ENCODE data around the gene SRA1.
A peak's percentile ranks its signal among the peaks of the same experiment; 100 is the strongest.
"Not testable (repeated sequence)": the region's sequence is repeated elsewhere in the genome, so short reads cannot be mapped to it uniquely, and the experiment has no call there.

SRA1 gene

DNA sequence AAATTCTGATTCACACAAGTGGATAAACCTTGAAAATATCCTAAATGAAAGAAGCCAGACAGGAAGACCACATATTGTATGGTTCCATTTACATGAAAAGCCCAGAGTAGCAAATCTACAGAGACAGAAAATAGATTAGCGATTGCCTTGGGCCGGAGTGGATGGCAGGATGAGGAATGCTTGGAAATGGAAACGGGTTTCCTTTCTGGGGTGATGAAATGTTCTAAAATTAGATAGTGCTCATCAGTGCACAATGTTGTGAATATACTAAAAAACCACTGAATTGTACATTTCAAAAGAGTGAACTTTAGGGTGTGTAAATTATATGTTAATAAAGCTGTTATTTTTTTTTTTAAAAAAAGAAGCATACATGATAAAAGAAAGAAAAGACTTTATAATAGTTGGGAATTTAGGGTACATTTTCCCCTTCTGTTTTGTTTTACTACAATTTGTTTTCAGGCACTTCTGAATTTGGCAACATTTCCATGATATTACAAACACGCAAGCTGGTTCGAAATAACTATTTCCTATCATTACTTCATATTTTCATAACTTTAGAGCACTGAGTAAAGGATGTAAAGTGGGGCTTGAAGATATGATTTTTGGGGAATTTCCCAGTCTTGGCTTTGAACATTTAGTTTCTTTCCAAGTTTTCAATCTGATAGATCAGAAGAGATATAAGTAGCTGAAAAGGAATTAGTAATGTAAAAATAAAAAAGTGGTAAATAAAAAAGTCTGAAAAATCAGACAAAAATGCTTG, 31.2 kb upstream of the SRA1 start:
- H3K36me3 Mint-ChIP-seq (ENCODE audit: low read depth), result no peaks in the 10 kb centered on the region
- no peak overlapping the region for H3K4me3 Mint-ChIP-seq
- H3K9me3 Mint-ChIP-seq, result no peaks in the 10 kb centered on the region
- peaks cover 4% of the 10 kb centered on the region for H3K27me3 Mint-ChIP-seq
- no peaks in the 10 kb centered on the region for H3K4me1 Mint-ChIP-seq (ENCODE audit: low read depth)
- no peak for DNase-seq
- no peak overlapping the region for H3K27ac Mint-ChIP-seq

DNA sequence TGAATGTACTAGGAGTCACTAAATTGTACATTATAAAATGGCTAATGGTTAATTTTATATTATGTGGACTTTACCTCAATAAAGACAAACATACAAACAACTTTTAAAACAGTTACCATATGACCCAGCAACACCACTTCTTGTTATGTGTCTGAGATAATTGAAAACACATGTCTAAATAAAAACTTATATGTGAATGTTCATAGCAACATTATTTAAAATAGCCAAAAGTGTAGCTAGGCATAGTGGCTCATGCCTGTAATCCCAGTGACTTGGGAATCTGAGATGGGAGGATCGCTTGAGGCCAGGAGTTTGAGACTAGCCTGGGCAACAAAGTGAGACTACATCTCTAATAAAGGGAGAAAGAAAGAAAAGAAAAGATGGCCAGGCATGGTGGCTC, 30.2 kb upstream of the SRA1 start:
- no peak overlapping the region for H3K4me3 Mint-ChIP-seq
- no peaks in the 10 kb centered on the region for H3K4me1 Mint-ChIP-seq (ENCODE audit: low read depth)
- no peaks in the 10 kb centered on the region for H3K36me3 Mint-ChIP-seq (ENCODE audit: low read depth)
- peaks cover 2% of the 10 kb centered on the region for H3K9me3 Mint-ChIP-seq
- DNase-seq, result no peak
- peaks cover 3% of the 10 kb centered on the region for H3K27me3 Mint-ChIP-seq
- no peak overlapping the region for H3K27ac Mint-ChIP-seq

DNA sequence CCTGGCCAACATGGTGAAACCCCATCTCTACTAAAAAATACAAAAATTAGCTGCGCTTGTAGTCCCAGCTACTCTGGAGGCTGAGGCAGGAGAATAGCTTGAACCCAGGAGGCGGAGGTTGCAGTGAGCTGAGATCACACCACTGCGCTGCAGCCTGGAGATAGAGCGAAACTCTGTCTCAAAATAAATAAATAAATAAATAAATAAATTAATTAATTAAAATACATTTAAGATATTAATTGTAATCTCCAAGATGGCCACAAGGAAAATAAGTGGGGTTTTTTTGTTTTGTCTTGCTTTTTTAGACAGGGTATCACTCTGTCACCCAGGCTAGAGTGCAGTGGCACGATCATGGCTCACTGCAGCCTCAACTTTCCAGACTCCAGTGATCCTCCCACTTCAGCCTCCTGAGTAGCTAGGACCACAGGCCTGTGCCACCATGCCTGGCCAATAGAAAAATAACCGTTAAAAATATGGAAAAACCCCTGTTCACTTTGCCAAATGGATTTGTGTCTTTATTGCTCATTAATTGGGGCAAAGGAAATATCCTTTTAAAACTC, 22.0 kb upstream of the SRA1 start:
- not testable (repeated sequence) for H3K4me1 Mint-ChIP-seq (ENCODE audit: low read depth); DNase-seq; H3K9me3 Mint-ChIP-seq; H3K27ac Mint-ChIP-seq; H3K36me3 Mint-ChIP-seq (ENCODE audit: low read depth); H3K27me3 Mint-ChIP-seq; H3K4me3 Mint-ChIP-seq

DNA sequence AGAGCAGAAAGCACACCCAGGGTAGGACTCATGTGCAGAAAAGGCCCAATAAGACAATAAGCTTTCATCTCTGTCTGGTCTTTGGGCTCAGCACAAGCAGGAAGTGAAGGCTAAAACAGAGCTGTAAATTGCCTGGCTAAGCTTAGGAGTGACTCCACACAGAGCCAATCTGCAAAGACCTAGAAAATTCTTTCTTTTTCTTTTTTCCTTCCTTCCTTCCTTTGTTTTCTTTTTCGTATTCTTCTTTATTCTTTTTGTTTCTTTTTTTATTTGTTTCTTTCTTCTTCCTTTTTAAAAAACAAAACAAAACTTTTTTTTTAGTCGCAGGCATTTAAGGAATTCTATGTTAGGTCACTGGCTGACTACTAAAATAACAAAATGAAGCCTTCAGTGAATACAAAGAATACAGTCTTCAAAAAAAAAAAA, 19.5 kb upstream of the SRA1 start:
- Mint-ChIP-seq H3K36me3 (ENCODE audit: low read depth) (no peaks in the 10 kb centered on the region), H3K4me3 (no peak overlapping the region), H3K27ac (no peak overlapping the region), H3K27me3 (peaks cover 2% of the 10 kb centered on the region), H3K4me1 (ENCODE audit: low read depth) (peaks cover 4% of the 10 kb centered on the region), H3K9me3 (no peaks in the 10 kb centered on the region)
- no peak for DNase-seq

DNA sequence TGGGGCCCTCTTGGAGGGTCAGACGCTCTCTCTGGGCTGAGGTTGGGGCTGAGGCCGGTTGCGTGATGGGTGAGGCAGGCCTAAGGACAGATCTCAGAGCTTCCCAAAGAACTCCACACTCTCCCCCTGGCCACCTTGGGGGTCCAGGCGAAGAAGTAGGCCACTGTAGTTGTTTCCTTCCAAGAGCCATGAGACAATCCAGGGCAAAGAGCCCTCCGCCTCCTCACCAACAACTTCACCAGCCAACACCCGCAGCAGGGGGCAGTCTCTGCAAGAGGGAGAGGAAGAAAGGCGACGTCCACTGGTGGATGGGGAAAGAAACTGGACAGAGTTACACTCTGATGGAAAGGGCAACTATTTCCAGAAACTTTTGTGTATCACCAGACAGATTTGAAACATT, 18.0 kb upstream of the SRA1 start:
- Mint-ChIP-seq H3K4me3 (no peak overlapping the region), H3K27ac (no peak overlapping the region), H3K27me3 (no peaks in the 10 kb centered on the region), H3K36me3 (ENCODE audit: low read depth) (peaks cover 9% of the 10 kb centered on the region), H3K4me1 (ENCODE audit: low read depth) (peaks cover 5% of the 10 kb centered on the region), H3K9me3 (no peaks in the 10 kb centered on the region)
- no peak for DNase-seq

DNA sequence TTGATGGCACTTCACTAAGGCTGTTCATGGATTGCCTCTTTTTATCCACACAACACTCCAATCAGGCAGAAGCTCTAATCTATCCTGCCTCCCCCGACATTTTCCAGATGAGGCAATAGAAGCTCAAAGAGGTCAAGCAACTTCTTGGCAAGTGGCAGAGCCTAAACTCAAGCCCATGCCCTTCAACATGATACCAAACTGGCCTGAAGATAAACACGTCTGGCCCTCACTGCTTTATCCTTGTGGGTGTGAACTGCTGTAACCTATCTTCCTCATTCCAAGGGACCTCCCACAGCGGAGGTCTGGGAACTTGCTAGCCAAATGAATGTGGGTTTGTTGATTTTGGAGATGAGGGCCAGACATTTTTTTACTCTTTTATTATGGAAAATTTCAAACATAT, 16.9 kb upstream of the SRA1 start:
- no peak overlapping the region for H3K4me3 Mint-ChIP-seq
- peak overlapping the region; percentile 33 for H3K27ac Mint-ChIP-seq
- no peaks in the 10 kb centered on the region for H3K27me3 Mint-ChIP-seq

DNA sequence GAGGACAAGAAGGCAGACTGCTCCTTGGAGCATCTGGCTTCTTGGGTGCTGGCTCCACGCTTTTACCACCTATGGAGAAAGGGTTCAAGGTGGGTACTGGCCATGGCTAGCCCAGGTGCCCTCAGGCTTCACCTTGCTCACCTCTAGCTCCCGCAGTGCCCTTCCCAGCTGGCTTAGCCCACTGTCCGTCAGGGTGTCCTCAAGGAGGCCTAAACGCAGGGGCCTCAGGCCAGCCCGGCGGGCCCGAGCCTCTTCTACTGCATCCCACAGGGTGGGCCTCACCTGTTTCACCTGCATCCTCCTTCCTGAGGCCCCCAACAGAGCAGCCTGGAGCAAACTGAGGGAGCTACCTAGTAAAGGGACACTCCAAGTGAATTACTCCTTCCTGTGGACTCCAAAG, 16.4 kb upstream of the SRA1 start:
- Mint-ChIP-seq H3K4me3 (no peak overlapping the region), H3K27ac (no peak overlapping the region), H3K27me3 (no peaks in the 10 kb centered on the region), H3K9me3 (no peaks in the 10 kb centered on the region), H3K36me3 (ENCODE audit: low read depth) (peaks cover 21% of the 10 kb centered on the region), H3K4me1 (ENCODE audit: low read depth) (peaks cover 21% of the 10 kb centered on the region)
- no peak for DNase-seq

More for the DNA sequence above, 16.9 kb upstream of the SRA1 start:
- Mint-ChIP-seq H3K36me3 (ENCODE audit: low read depth) (peaks cover 16% of the 10 kb centered on the region), H3K4me1 (ENCODE audit: low read depth) (peaks cover 16% of the 10 kb centered on the region), H3K9me3 (no peaks in the 10 kb centered on the region)
- no peak for DNase-seq

DNA sequence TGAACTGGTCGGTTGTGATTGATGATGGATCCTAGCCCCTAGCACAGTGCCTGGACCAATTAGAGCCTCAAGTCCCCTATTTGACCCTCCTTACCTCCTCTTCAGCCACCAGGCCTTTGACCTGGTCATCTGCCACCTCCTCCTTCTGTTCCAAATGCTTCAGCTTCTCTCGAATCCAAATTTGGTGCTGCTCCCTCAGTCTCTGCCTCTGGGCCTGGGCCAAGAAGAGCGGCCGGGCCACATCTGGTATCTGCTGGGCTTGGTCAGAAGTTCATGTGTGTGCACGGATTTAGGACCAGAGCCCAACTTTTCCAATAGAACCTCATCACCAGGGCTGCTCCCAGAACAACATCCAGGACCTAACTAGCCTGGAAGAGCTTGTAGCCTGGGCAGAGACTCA, 13.8 kb upstream of the SRA1 start:
- H3K27ac Mint-ChIP-seq, result no peak overlapping the region

DNA sequence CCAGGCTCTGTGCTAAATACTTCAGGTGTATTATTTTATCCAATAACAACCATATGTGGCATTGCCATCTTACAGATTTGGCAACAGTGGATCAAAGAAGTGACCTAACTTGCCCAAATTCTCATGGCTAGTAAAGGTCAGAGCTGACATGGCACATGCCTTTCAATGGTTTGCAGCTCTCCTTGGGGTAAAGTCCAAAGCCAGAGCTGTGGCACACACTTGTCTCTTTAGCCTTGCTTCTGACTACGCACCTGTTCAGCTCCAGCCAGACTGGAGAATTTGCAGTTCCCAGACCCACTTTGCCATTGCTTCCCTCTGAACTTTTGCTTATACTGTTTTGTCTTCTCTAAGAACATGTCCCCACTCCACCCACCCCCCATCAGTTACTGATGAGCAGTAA, 13.2 kb upstream of the SRA1 start:
- Mint-ChIP-seq H3K36me3 (ENCODE audit: low read depth) (peaks cover 50% of the 10 kb centered on the region), H3K4me3 (no peak overlapping the region), H3K27ac (peak overlapping the region; percentile 94), H3K4me1 (ENCODE audit: low read depth) (peaks cover 47% of the 10 kb centered on the region), H3K27me3 (no peaks in the 10 kb centered on the region), H3K9me3 (no peaks in the 10 kb centered on the region)
- DNase-seq, result no peak

More for the DNA sequence above, 13.8 kb upstream of the SRA1 start:
- Mint-ChIP-seq H3K27me3 (no peaks in the 10 kb centered on the region), H3K36me3 (ENCODE audit: low read depth) (peaks cover 45% of the 10 kb centered on the region), H3K4me3 (no peak overlapping the region), H3K9me3 (no peaks in the 10 kb centered on the region), H3K4me1 (ENCODE audit: low read depth) (peaks cover 43% of the 10 kb centered on the region)
- DNase-seq, result no peak

DNA sequence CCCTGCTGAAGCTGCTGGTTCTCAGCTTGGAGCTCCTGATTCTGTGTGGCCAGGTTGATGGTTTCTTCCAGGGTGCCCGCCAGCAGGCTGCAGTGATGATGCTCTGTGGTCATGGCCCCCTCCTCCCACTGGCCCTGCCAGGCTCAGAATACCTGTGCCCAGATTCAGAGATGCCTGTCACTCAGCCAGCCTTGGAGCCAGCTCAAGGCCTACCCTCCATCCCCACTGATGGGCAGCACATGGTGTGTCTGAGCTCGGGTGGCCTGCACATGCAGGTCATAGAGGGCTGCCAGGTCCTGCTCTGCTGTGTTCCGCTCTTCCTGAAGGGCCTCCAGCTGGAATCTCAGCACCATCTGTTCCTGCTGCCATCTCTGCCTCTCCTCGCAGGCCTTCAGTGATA, 12.8 kb upstream of the SRA1 start:
- H3K4me3 Mint-ChIP-seq, result no peak overlapping the region
- no peaks in the 10 kb centered on the region for H3K27me3 Mint-ChIP-seq
- H3K9me3 Mint-ChIP-seq, result no peaks in the 10 kb centered on the region

DNA sequence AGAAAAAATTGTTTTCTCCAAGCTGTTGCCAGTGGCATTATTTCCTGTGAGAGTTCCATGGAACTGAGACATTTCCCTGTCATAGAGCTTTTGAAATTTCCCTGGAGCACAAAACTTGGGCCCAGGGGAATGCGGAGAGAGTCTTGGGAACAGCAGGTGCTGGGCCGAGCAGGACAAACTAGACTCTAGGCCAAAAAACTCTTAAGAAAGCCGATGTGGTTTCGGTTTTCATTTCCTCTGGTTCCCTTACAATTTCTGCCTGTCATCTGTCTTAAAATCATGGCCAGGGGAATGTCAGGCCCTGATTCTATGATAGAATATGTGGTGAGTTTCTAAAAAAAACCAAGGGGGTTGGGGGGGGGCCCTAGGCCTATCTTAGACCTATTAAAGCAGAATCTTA, 11.9 kb upstream of the SRA1 start:
- Mint-ChIP-seq H3K27me3 (no peaks in the 10 kb centered on the region), H3K4me1 (ENCODE audit: low read depth) (peaks cover 49% of the 10 kb centered on the region)
- no peak for DNase-seq

More for the DNA sequence above, 12.8 kb upstream of the SRA1 start:
- Mint-ChIP-seq H3K4me1 (ENCODE audit: low read depth) (peaks cover 49% of the 10 kb centered on the region), H3K36me3 (ENCODE audit: low read depth) (peaks cover 54% of the 10 kb centered on the region), H3K27ac (peak overlapping the region; percentile 94)
- no peak for DNase-seq

DNA sequence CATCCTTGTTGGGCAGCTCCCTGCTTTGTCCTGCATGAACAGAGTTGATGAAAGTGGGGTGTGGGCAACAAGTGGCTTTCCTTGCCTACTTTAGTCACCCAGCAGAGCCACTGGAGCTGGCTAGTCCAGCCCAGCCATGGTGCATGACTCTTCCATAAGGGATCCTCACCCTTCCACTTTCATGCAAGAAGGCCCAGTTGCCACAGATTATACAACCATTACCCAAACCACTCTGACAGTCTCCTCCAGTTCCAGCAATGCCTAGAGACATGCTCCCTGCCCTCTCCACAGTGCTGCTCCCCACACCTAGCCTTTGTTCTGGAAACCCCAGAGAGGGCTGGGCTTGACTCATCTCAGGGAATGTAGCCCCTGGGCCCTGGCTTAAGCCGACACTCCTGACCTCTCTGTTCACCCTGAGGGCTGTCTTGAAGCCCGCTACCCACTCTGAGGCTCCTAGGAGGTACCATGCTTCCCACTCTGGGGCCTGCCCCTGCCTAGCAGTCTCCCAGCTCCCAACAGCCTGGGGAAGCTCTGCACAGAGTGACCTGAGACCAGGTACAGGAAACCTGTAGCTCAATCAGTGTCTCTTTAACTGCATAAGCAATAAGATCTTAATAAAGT, 11.3 kb upstream of the SRA1 start:
- peaks cover 59% of the 10 kb centered on the region for H3K36me3 Mint-ChIP-seq (ENCODE audit: low read depth)
- H3K4me3 Mint-ChIP-seq, result peak overlapping the region; percentile 68
- no peak for DNase-seq

More for the DNA sequence above, 11.9 kb upstream of the SRA1 start:
- Mint-ChIP-seq H3K27ac (peak overlapping the region; percentile 94), H3K36me3 (ENCODE audit: low read depth) (peaks cover 59% of the 10 kb centered on the region), H3K4me3 (peak overlapping the region; percentile 68), H3K9me3 (no peaks in the 10 kb centered on the region)

DNA sequence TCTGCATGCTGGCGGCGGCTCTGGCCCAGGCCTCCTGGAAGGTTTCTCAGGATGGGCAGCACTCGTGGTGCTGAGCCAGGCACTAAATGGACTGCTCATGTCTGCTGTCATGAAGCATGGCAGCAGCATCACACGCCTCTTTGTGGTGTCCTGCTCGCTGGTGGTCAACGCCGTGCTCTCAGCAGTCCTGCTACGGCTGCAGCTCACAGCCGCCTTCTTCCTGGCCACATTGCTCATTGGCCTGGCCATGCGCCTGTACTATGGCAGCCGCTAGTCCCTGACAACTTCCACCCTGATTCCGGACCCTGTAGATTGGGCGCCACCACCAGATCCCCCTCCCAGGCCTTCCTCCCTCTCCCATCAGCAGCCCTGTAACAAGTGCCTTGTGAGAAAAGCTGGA, 10.6 kb upstream of the SRA1 start:
- H3K4me1 Mint-ChIP-seq (ENCODE audit: low read depth), result peaks cover 59% of the 10 kb centered on the region
- H3K36me3 Mint-ChIP-seq (ENCODE audit: low read depth), result peaks cover 59% of the 10 kb centered on the region
- no peak overlapping the region for H3K4me3 Mint-ChIP-seq
- no peaks in the 10 kb centered on the region for H3K9me3 Mint-ChIP-seq
- H3K27me3 Mint-ChIP-seq, result no peaks in the 10 kb centered on the region
- H3K27ac Mint-ChIP-seq, result peak overlapping the region; percentile 94
- DNase-seq, result no peak

More for the DNA sequence above, 11.3 kb upstream of the SRA1 start:
- Mint-ChIP-seq H3K27ac (peak overlapping the region; percentile 94), H3K27me3 (no peaks in the 10 kb centered on the region), H3K9me3 (no peaks in the 10 kb centered on the region), H3K4me1 (ENCODE audit: low read depth) (peaks cover 54% of the 10 kb centered on the region)

DNA sequence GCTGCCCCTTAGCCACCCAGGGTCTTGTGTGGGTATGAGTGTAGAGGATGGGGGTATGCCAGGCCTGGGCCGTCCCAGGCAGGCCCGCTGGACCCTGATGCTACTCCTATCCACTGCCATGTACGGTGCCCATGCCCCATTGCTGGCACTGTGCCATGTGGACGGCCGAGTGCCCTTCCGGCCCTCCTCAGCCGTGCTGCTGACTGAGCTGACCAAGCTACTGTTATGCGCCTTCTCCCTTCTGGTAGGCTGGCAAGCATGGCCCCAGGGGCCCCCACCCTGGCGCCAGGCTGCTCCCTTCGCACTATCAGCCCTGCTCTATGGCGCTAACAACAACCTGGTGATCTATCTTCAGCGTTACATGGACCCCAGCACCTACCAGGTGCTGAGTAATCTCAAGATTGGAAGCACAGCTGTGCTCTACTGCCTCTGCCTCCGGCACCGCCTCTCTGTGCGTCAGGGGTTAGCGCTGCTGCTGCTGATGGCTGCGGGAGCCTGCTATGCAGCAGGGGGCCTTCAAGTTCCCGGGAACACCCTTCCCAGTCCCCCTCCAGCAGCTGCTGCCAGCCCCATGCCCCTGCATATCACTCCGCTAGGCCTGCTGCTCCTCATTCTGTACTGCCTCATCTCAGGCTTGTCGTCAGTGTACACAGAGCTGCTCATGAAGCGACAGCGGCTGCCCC, 10.0 kb upstream of the SRA1 start:
- Mint-ChIP-seq H3K27ac (peak overlapping the region; percentile 94), H3K36me3 (ENCODE audit: low read depth) (peaks cover 59% of the 10 kb centered on the region), H3K4me3 (no peak overlapping the region), H3K27me3 (no peaks in the 10 kb centered on the region), H3K9me3 (no peaks in the 10 kb centered on the region), H3K4me1 (ENCODE audit: low read depth) (peaks cover 62% of the 10 kb centered on the region)
- no peak for DNase-seq

DNA sequence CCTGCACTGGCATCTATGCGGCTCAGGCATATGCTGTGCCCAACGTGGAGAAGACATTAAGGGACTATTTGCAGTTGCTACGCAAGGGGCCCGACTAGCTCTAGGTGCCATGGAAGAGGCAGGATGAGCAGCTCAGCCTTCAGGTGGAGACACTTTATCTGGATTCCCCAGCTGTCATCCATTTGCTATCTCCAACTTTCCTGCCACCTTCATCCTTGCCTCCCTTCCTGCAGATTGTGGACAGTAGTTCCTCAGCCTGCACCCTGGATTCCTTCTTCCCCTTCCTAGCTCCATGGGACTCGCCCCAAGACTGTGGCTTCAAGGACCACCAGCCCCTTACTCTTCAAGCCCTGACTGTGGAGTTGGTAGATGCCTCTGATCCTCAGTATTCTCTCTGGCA, 9.4 kb upstream of the SRA1 start:
- Mint-ChIP-seq H3K4me1 (ENCODE audit: low read depth) (peaks cover 62% of the 10 kb centered on the region), H3K27me3 (no peaks in the 10 kb centered on the region), H3K36me3 (ENCODE audit: low read depth) (peaks cover 59% of the 10 kb centered on the region), H3K4me3 (peak overlapping the region; percentile 97), H3K9me3 (no peaks in the 10 kb centered on the region), H3K27ac (peak overlapping the region; percentile 94)
- no peak for DNase-seq

All from activated T-cell treated with anti-CD3 and anti-CD28 coated beads, Interleukin-2, amount 50 U/mL, for 24 hours (primary cell).